HG03460 (cell line): Measurements from ENCODE around the gene CEP78.
"Not testable (repeated sequence)": the region's sequence is repeated elsewhere in the genome, so short reads cannot be mapped to it uniquely, and the experiment has no call there.

ENCODE experiments used
- ATAC-seq: cut with Tn5 transposase; IDR thresholded peaks from one replicate; pipeline ENCODE4 v1.9.1; 2021; ENCODE audit not compliant: unreplicated experiment

CEP78 gene

GRCh38 chr9:78235256-78235761 lies 566 bp upstream of the CEP78 start:
- ATAC-seq: no peak

- ATAC-seq: peak; percentile 9
Observed at GRCh38 chr9:78236551-78236910, 656 bp downstream of the CEP78 start.

- ATAC-seq: no peak
Observed at GRCh38 chr9:78238046-78239038, 2.5 kb downstream of the CEP78 start.

GRCh38 chr9:78239506-78239905 lies 3.6 kb downstream of the CEP78 start:
- no peak for ATAC-seq

GRCh38 chr9:78242041-78242440 lies 6.2 kb downstream of the CEP78 start:
- ATAC-seq: no peak

- ATAC-seq: no peak
Observed at GRCh38 chr9:78243130-78243529, 7.3 kb downstream of the CEP78 start.

GRCh38 chr9:78245401-78245800 lies 9.5 kb downstream of the CEP78 start:
- ATAC-seq: no peak

GRCh38 chr9:78248635-78249034 lies 12.8 kb downstream of the CEP78 start:
- no peak for ATAC-seq

- no peak for ATAC-seq
Observed at GRCh38 chr9:78249542-78249941, 13.7 kb downstream of the CEP78 start.

GRCh38 chr9:78252616-78253015 lies 16.7 kb downstream of the CEP78 start:
- no peak for ATAC-seq

- ATAC-seq: no peak
Observed at GRCh38 chr9:78253285-78253684, 17.4 kb downstream of the CEP78 start.

- no peak for ATAC-seq
Observed at GRCh38 chr9:78261403-78262001, 25.6 kb downstream of the CEP78 start.

GRCh38 chr9:78262655-78263054 lies 26.8 kb downstream of the CEP78 start:
- no peak for ATAC-seq

GRCh38 chr9:78267889-78268288 lies 32.0 kb downstream of the CEP78 start:
- ATAC-seq: no peak

- ATAC-seq: no peak
Observed at GRCh38 chr9:78269784-78270183, 33.9 kb downstream of the CEP78 start.

- ATAC-seq: no peak
Observed at GRCh38 chr9:78272307-78272706, 36.4 kb downstream of the CEP78 start.

- no peak for ATAC-seq
Observed at GRCh38 chr9:78273761-78274160, 37.9 kb downstream of the CEP78 start.

GRCh38 chr9:78278177-78278777 lies 42.4 kb downstream of the CEP78 start:
- ATAC-seq: no peak

- ATAC-seq: no peak
Observed at GRCh38 chr9:78278801-78279200, 42.9 kb downstream of the CEP78 start.

GRCh38 chr9:78280982-78281668 lies 45.2 kb downstream of the CEP78 start:
- no peak for ATAC-seq

- ATAC-seq: not testable (repeated sequence)
Observed at GRCh38 chr9:78284181-78284580, 48.3 kb downstream of the CEP78 start.
